HepG2 (cell line): ENCODE measurements around the gene CDH11.

Experiments used
- BCLAF1 ChIP-seq: fragments of 450-650 bp; IDR thresholded peaks from 2 replicates; pipeline ENCODE4 v1.6.1; 2017; ENCODE audit warnings: mild to moderate bottlenecking
- CTCF ChIP-seq: sonication (generic); formaldehyde crosslinking; IDR thresholded peaks from 2 replicates; pipeline ENCODE4 v1.5.0; 2020; ENCODE audit warnings: mild to moderate bottlenecking, missing genetic modification reagents, moderate library complexity
- EZH2 ChIP-seq: conservative IDR thresholded peaks from 2 replicates; pipeline ENCODE4 v1.6.1; 2012; ENCODE audit warnings: mild to moderate bottlenecking, low read depth, low read length, moderate library complexity
- JUN ChIP-seq: sonication (generic); formaldehyde crosslinking; IDR thresholded peaks from 2 replicates; pipeline ENCODE4 v1.4.0; 2020; ENCODE audit warnings: mild to moderate bottlenecking, missing genetic modification reagents
- JUNB ChIP-seq: sonication (generic); formaldehyde crosslinking; IDR thresholded peaks from 2 replicates; pipeline ENCODE4 v1.8.0; 2022; ENCODE audit warnings: missing genetic modification reagents, mild to moderate bottlenecking, borderline replicate concordance
- MYC ChIP-seq: sonication (generic); formaldehyde crosslinking; IDR thresholded peaks from 2 replicates; pipeline ENCODE4 v1.9.0; 2021; ENCODE audit warnings: missing genetic modification reagents, borderline replicate concordance
- NFIC ChIP-seq: IDR thresholded peaks from 2 replicates; pipeline ENCODE4 v1.6.1; 2012; ENCODE audit warnings: mild to moderate bottlenecking, low read length, inconsistent platforms
- NPAS2 ChIP-seq: sonication (generic); formaldehyde crosslinking; IDR thresholded peaks from 2 replicates; pipeline ENCODE4 v1.8.0; 2022; ENCODE audit warnings: mild to moderate bottlenecking, missing genetic modification reagents, borderline replicate concordance
- RFX5 ChIP-seq: IDR thresholded peaks from 2 replicates; pipeline ENCODE4 v1.6.1; 2011; ENCODE audit warnings: low read depth, low read length, improper control_type of control experiment
- SMAD9 ChIP-seq: sonication (generic); formaldehyde crosslinking; IDR thresholded peaks from 2 replicates; pipeline ENCODE4 v1.5.1; 2020; ENCODE audit warnings: mild to moderate bottlenecking, missing genetic modification reagents
- ZBTB3 ChIP-seq: sonication (generic); formaldehyde crosslinking; IDR thresholded peaks from 2 replicates; pipeline ENCODE4 v1.4.0; 2020; ENCODE audit warnings: low read depth, mild to moderate bottlenecking, moderate library complexity, missing genetic modification reagents, borderline replicate concordance
- ZNF292 ChIP-seq: sonication (generic); formaldehyde crosslinking; IDR thresholded peaks from 2 replicates; pipeline ENCODE4 v1.8.1; 2022; ENCODE audit warnings: mild to moderate bottlenecking, low read depth, missing genetic modification reagents, borderline replicate concordance
- ZNF343 ChIP-seq: sonication (generic); formaldehyde crosslinking; IDR thresholded peaks from 2 replicates; pipeline ENCODE4 v1.4.0; 2020; ENCODE audit warnings: mild to moderate bottlenecking, missing genetic modification reagents
- ZNF350 ChIP-seq: sonication (generic); formaldehyde crosslinking; IDR thresholded peaks from 2 replicates; pipeline ENCODE4 v1.4.0; 2020; ENCODE audit warnings: mild to moderate bottlenecking, low read depth, missing genetic modification reagents, borderline replicate concordance

- TF ChIP-seq RFX5 (no peak), CTCF (CRISPR knock-in tag) (no peak), NFIC (no peak), BCLAF1 (no peak), ZBTB3 (CRISPR knock-in tag) (no peak), EZH2 (no peak), JUN (CRISPR knock-in tag) (no peak), ZNF350 (no peak), SMAD9 (CRISPR knock-in tag) (no peak), JUNB (CRISPR knock-in tag) (no peak), ZNF292 (CRISPR knock-in tag) (no peak), NPAS2 (CRISPR knock-in tag) (no peak), MYC (CRISPR knock-in tag) (no peak), ZNF343 (no peak)
Measured at GRCh38 chr16:64907844-64908243, 214.0 kb downstream of the CDH11 start.
